SH-SY5Y (cell line): ENCODE measurements around the gene IL18.

Experiments
- GATA2 ChIP-seq: IDR thresholded peaks from 2 replicates; pipeline ENCODE4 v1.6.1; 2011; ENCODE audit warnings: mild to moderate bottlenecking, low read depth, low read length
- GATA3 ChIP-seq: IDR thresholded peaks from 2 replicates; pipeline ENCODE4 v1.6.1; 2011; ENCODE audit warnings: low read depth, mild to moderate bottlenecking, low read length, moderate library complexity

GRCh38 chr11:112134473-112134872 lies 29.4 kb downstream of the IL18 start:
- TF ChIP-seq GATA2 (no peak), GATA3 (no peak)
